ENCODE data around the gene WTAP.
"Not testable (repeated sequence)": the region's sequence is repeated elsewhere in the genome, so short reads cannot be mapped to it uniquely, and the experiment has no call there.

Gene WTAP

DNA sequence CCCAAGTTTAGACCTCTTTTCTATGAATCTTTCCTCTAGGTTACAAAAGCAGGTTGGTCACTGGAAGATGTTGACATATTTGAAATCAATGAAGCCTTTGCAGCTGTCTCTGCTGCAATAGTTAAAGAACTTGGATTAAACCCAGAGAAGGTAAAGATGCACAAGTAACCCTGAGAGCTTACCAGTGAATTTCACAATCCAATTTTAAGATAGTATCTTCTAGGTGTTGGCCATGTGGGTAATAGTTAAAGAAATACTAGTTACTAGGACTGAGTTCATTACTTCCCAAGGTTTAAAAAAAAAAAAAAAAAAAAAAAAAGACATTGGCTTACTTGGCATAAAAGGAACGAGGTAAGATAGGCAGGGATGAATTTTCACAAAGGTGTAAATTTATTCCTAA, 50.8 kb downstream of the WTAP start:
- H3K36me3 Mint-ChIP-seq: peaks cover 35% of the 10 kb centered on the region
- no peak overlapping the region for H3K4me3 Mint-ChIP-seq
- DNase-seq (ENCODE audit: low spot score in 2 of 2) (no peak), ATAC-seq (ENCODE audit: low read depth) (no peak)
- H3K27ac Mint-ChIP-seq: no peak overlapping the region
- H3K4me1 Mint-ChIP-seq: peaks cover 9% of the 10 kb centered on the region
- H3K27me3 Mint-ChIP-seq: no peaks in the 10 kb centered on the region
- no peaks in the 10 kb centered on the region for H3K9me3 Mint-ChIP-seq

DNA sequence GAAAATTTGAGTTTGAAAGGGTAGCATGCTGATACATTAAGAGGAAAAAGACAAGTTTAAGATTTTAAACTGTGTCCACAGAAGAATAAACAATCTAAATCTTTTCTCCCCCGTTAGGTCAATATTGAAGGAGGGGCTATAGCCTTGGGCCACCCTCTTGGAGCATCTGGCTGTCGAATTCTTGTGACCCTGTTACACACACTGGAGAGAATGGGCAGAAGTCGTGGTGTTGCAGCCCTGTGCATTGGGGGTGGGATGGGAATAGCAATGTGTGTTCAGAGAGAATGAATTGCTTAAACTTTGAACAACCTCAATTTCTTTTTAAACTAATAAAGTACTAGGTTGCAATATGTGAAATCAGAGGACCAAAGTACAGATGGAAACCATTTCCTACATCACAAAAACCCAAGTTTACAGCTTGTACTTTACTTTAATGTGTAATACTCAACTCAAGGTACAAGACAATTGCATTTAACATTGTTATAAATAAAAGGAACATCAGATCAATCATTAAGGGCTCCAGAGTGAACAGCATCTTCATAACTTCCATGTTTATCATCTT, 51.3 kb downstream of the WTAP start:
- no peak overlapping the region for H3K27ac Mint-ChIP-seq
- no peak for ATAC-seq (ENCODE audit: low read depth)
- DNase-seq (ENCODE audit: low spot score in 2 of 2): no peak
- H3K9me3 Mint-ChIP-seq: no peaks in the 10 kb centered on the region
- H3K4me1 Mint-ChIP-seq: peaks cover 9% of the 10 kb centered on the region
- H3K36me3 Mint-ChIP-seq: peaks cover 35% of the 10 kb centered on the region
- no peaks in the 10 kb centered on the region for H3K27me3 Mint-ChIP-seq
- no peak overlapping the region for H3K4me3 Mint-ChIP-seq

DNA sequence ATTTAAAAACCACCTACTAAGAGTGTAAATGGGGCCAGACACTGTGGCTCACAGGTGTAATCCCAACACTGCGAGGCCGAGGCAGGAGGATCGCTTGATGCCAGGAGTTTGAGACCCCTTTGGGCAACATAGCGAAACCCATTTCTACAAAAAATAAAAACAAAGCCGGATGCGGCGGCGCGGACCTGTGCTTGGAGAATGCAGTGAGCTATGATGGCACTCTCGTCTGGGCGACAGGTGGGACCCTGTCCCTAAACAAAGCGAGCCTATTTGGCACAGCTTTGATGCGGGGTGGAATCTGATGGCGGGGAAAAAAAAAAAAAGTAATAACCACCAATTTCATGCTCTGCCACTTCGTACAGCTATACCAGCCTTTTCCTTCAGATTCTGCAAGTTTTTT, 61.0 kb downstream of the WTAP start:
- Mint-ChIP-seq H3K4me1 (peaks cover 20% of the 10 kb centered on the region), H3K27ac (peak overlapping the region; percentile 92), H3K9me3 (no peaks in the 10 kb centered on the region), H3K4me3 (peak overlapping the region; percentile 99), H3K36me3 (peaks cover 14% of the 10 kb centered on the region), H3K27me3 (no peaks in the 10 kb centered on the region)
- ATAC-seq (ENCODE audit: low read depth): no peak
- DNase-seq (ENCODE audit: low spot score in 2 of 2): no peak

DNA sequence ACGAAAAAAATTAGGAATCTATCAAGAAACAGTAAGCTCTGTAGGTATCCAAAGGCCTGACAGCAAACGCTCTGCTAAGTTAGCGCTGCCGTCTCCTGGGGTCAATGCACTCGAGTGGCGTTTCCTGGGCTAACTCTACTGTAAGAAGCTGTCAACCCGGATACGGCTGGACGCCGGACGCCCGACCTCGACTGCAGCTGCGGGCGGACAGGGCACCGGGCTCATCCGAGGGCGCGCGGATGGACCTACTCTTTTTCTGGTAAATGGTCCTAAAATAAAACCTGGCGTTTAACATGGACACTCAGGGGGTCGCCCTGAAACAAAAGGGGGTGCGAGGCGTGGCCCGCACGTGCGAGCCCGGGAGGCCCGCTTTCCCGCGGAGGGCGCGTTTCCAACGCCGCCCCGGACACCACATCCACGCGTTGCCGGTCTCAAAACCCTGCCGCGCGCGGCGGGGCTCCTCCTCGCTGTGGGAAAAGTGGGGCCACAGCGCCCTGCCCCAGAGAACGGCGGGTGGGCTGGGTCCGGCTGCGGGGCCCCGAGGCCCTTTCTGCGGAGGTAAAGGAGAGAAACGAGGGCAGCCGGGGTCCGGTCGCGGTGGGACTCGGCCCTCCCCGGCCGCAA, 61.6 kb downstream of the WTAP start:
- DNase-seq (ENCODE audit: low spot score in 2 of 2): no peak
- ATAC-seq (ENCODE audit: low read depth): no peak
- Mint-ChIP-seq H3K4me1 (peaks cover 20% of the 10 kb centered on the region), H3K4me3 (peak overlapping the region; percentile 99), H3K27ac (peak overlapping the region; percentile 92), H3K9me3 (no peaks in the 10 kb centered on the region), H3K27me3 (no peaks in the 10 kb centered on the region), H3K36me3 (peaks cover 14% of the 10 kb centered on the region)

DNA sequence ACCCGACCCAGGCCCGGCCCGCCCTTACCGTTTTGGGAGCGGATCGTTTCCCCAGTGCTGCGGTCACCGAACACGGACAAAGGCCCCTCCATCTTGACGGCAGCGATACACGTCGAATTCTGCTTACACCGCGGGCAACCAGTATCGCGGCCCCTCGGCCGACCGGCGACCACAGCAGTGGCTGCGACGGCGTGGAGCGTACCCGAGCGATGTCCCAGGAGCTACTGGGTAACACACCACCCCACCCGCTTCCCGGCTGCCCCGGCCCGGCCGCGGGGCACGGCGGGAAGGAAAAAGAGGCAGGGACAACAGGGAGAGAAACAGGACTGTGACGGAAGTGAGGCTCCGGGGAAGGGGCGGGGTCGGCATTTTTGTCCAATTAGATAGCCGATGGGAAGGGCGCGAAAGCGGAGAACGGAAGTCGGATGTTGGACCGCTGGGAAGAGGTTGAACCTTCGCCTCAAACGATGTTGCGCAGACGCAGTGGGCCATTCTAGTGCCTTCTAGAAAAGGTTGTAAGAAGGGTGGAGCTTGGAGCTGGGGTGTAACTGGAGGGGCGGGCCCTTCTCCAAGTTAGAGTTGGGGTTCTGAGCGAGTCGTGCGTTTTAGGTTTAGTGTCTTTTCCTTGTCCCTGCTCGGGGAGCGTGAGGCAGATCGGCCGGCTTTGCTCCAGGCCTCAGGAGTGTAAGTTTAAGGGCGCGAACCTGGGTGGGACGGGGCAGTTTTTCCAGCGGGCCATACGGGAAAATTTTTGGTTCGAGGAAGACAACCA, 62.3 kb downstream of the WTAP start, which contains the start of gene TCP1:
Gene TCP1, minus strand, starts transcription at position 226 of the 772 bp plus-strand sequence. Its CDS starts 134 bp downstream, at position 92.
- ATAC-seq (ENCODE audit: low read depth): peak; percentile 78
- Mint-ChIP-seq H3K4me1 (peaks cover 23% of the 10 kb centered on the region), H3K9me3 (no peaks in the 10 kb centered on the region), H3K27ac (peak within 1 kb of the TSS; percentile 92), H3K4me3 (peak within 1 kb of the TSS; percentile 99), H3K36me3 (peaks cover 15% of the 10 kb centered on the region), H3K27me3 (no peaks in the 10 kb centered on the region)
- peak; percentile 86 to 91 for DNase-seq (ENCODE audit: low spot score in 2 of 2)

DNA sequence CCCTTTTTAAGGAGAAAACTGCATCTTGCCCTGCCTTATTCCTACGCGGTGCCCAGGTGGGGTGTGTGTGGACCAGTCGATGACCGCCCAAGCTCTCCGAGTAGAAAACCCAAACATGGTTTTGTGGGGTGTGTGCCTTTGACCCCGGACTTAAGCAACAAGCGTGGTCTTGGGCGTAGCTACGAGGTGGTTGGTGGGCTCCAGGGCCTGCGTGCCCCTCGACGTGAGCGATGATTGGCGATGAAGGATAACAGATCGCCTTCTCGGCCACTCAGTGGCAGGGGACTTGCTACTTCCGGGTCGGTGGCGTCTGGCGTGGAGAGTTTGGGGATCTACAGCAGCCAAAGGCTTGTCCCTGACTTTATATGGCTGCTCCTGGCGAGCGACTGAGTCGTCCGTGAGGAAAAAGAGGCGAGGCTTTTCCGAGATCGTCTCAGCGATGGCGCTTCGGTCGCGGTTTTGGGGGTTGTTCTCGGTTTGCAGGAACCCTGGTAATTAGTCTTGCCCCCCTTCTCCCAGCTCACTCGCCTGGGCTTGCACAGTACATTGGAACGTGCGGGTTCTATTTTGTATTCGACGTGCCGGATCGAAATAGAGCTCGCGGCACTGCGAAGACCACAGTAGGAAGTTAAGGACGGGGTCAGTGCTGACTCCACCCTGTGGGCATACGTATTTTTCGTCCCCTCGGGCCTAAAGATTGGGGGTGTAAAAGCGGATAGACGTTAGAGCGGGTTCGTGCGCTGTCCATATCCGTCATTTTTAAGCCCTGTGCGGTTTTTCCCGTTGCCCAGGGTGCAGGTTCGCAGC, 63.0 kb downstream of the WTAP start, which contains the start of gene MRPL18:
Gene MRPL18, plus strand, starts transcription at position 319 of the 807 bp plus-strand sequence. Its CDS starts 121 bp downstream, at position 440.
- H3K27me3 Mint-ChIP-seq: no peaks in the 10 kb centered on the region
- no peaks in the 10 kb centered on the region for H3K9me3 Mint-ChIP-seq
- ATAC-seq (ENCODE audit: low read depth) (peak; percentile 77), DNase-seq (ENCODE audit: low spot score in 2 of 2) (peak; percentile 58 to 77)
- H3K36me3 Mint-ChIP-seq: peaks cover 16% of the 10 kb centered on the region
- peaks cover 21% of the 10 kb centered on the region for H3K4me1 Mint-ChIP-seq
- peak within 1 kb of the TSS; percentile 92 for H3K27ac Mint-ChIP-seq
- peak within 1 kb of the TSS; percentile 99 for H3K4me3 Mint-ChIP-seq

DNA sequence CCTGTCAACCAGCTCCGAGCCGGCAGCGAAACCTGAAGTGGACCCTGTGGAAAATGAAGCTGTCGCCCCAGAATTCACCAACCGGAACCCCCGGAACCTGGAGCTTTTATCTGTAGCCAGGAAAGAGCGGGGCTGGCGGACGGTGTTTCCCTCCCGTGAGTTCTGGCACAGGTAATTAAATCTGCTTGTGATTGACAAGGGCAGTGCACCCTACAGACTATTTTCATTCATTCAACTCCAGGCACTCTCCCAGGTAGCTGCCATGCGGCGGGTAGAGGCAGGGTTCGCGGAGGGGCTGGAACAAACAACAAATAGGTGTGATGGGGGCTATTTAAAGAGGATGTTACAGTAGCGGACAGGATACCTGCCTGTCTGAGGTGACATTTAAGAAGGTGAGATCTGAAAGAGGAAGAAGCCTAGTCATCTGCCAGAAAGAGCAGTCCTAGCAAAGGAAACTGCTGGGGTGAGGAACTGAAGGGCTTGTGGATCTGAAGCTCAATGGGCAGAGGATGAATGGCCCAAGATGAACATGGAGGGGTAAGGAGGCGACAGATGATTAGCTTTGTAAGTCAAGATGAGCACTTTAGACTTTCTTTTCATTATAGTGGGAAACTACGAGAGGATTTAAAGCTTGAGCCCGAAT, 63.8 kb downstream of the WTAP start:
- peak overlapping the region; percentile 99 for H3K4me3 Mint-ChIP-seq
- DNase-seq (ENCODE audit: low spot score in 2 of 2) (peak; percentile 7 to 19), ATAC-seq (ENCODE audit: low read depth) (no peak)
- peaks cover 18% of the 10 kb centered on the region for H3K36me3 Mint-ChIP-seq
- H3K27me3 Mint-ChIP-seq: no peaks in the 10 kb centered on the region
- H3K27ac Mint-ChIP-seq: peak overlapping the region; percentile 92
- peaks cover 23% of the 10 kb centered on the region for H3K4me1 Mint-ChIP-seq
- no peaks in the 10 kb centered on the region for H3K9me3 Mint-ChIP-seq

DNA sequence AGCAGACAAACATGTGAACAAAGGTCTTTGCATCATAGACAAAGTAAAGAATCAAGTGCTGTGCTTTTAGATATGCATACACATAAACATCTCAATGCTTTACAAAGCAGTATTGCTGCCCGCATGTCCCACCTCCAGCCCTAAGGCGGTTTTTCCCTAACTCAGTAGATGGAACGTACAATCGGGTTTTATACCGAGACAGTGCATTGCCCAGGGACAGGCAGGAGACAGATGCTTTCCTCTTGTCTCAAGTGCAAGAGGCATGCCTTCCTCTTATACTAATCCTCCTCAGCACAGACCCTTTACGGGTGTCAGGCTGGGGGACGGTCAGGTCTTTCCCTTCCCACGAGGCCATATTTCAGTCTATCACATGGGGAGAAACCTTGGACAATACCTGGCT, 67.7 kb downstream of the WTAP start:
- peaks cover 12% of the 10 kb centered on the region for H3K4me1 Mint-ChIP-seq
- not testable (repeated sequence) for H3K27ac Mint-ChIP-seq; H3K27me3 Mint-ChIP-seq; H3K9me3 Mint-ChIP-seq; ATAC-seq (ENCODE audit: low read depth); DNase-seq (ENCODE audit: low spot score in 2 of 2); H3K4me3 Mint-ChIP-seq
- H3K36me3 Mint-ChIP-seq: peaks cover 25% of the 10 kb centered on the region

DNA sequence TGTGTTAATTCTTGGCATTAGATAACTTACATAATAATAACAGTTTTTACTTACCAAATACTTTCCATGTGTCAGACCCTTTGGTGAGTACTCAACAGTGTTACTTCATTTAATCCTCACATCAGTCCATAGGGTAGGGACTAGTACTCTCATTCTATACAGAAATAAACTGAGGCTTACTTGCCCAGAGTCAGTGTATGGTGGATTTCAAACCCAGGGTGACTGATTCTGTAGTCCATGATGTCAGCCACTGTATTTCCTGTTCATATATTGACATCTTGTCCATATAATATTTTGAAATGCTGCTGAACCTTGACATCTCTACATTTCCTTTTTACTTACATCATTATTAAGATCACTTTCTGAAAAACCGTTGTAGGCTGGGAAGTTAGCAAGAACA, 70.2 kb downstream of the WTAP start:
- ATAC-seq (ENCODE audit: low read depth) (no peak), DNase-seq (ENCODE audit: low spot score in 2 of 2) (no peak)
- peaks cover 5% of the 10 kb centered on the region for H3K4me1 Mint-ChIP-seq
- H3K27ac Mint-ChIP-seq: no peak overlapping the region
- no peak overlapping the region for H3K4me3 Mint-ChIP-seq
- peaks cover 18% of the 10 kb centered on the region for H3K36me3 Mint-ChIP-seq
- no peaks in the 10 kb centered on the region for H3K27me3 Mint-ChIP-seq
- H3K9me3 Mint-ChIP-seq: no peaks in the 10 kb centered on the region

DNA sequence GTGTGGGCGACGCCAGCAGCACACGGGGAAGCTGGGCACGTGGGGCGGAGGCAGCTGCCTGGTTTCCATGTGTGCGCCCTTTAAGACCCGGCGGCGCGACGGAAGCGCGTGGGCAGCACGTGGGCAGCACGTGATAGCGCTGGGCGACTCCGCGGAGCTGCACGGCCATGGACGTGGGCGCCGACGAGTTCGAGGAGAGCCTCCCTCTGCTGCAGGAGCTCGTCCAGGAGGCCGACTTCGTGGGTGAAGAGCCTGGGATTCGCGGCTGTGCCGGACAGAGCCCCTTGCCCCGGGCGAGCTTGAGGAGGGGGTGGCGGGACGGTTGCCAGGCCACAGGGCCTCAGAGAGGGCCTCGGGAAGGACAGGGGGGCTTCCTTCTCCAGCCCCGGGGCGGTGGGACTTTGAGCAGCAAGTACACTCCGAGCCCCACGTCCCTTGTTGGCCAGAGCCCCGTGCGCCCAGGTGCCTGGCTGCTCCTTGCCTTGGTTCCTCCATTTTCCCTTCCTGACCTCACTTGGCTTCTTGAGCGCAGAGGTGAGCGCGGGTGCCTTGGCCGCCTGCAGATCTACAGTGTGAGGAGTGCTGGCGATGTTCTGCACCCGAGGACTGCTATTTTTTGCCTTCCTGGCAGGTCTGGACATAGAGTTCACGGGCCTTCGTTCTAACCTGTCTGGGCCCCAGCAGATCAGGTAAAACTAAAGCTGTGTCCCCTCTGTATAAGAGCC, 73.0 kb downstream of the WTAP start, which contains the start of gene PNLDC1:
Gene PNLDC1, plus strand, starts transcription at position 136 of the 725 bp plus-strand sequence. Its CDS starts 32 bp downstream, at position 168.
- no peak within 1 kb of the TSS for H3K27ac Mint-ChIP-seq
- no peak for DNase-seq (ENCODE audit: low spot score in 2 of 2)
- peaks cover 13% of the 10 kb centered on the region for H3K36me3 Mint-ChIP-seq
- peaks cover 2% of the 10 kb centered on the region for H3K4me1 Mint-ChIP-seq
- no peaks in the 10 kb centered on the region for H3K27me3 Mint-ChIP-seq
- no peaks in the 10 kb centered on the region for H3K9me3 Mint-ChIP-seq
- no peak for ATAC-seq (ENCODE audit: low read depth)
- H3K4me3 Mint-ChIP-seq: no peak within 1 kb of the TSS

DNA sequence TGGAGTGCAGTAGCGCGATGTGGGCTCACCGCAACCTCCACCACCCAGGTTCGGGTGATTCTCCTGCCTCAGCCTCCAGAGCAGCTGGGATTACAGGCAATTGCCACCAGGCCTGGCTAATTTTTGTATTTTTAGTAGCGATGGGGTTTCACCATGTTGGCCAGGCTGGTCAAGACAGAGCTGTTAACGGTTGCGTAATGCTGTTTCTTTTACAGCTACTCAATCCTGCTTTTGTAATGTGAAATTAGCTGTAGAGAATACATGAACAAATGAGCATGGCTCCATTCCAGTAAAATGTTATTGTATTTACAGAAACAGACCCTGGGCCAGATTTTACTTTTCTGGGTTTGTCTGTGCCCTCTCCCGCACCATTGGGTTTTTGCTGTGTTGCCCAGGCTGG, 74.6 kb downstream of the WTAP start:
- peaks cover 12% of the 10 kb centered on the region for H3K36me3 Mint-ChIP-seq
- no peak for DNase-seq (ENCODE audit: low spot score in 2 of 2)

DNA sequence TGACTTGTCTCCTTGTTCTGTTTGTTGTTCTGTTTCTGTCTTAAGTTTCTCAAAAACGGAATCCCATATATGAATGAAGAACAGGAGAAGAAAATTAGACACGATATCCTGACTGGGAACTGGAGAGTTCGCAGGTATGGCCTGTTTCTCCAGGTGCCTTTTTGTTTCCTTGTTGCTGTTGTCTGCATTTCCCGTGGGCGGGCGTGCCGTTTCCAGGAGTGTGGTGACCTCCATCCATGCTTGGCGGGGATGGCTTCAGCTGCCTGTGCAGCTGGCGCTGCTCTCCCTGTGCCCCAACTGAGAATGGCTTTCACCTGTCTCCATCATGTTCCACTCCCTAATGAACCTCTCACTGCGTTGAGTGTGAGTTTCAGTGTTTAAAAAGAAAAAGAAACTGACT, 77.2 kb downstream of the WTAP start:
- Mint-ChIP-seq H3K27me3 (no peaks in the 10 kb centered on the region), H3K36me3 (peaks cover 6% of the 10 kb centered on the region), H3K4me3 (no peak overlapping the region), H3K9me3 (no peaks in the 10 kb centered on the region), H3K27ac (no peak overlapping the region), H3K4me1 (peaks cover 1% of the 10 kb centered on the region)
- DNase-seq (ENCODE audit: low spot score in 2 of 2): no peak
- ATAC-seq (ENCODE audit: low read depth): no peak

More for the DNA sequence above, 74.6 kb downstream of the WTAP start:
- Mint-ChIP-seq H3K4me1 (no peaks in the 10 kb centered on the region), H3K9me3 (no peaks in the 10 kb centered on the region), H3K27me3 (no peaks in the 10 kb centered on the region), H3K4me3 (no peak overlapping the region), H3K27ac (no peak overlapping the region)
- ATAC-seq (ENCODE audit: low read depth): no peak
